WERI-Rb-1 (cell line): ENCODE results near the gene TREH.

Experiments used
- DNase-seq: peaks from one replicate; pipeline ENCODE4 v3.0.0-alpha.2; 2020
- H3K27ac ChIP-seq: fragments of 250-450 bp; sonication (Bioruptor Pico); 2 replicates; pipeline ENCODE4 v1.5.1; 2020; ENCODE audit warnings: mild to moderate bottlenecking, moderate library complexity
- H3K27me3 ChIP-seq: fragments of 250-450 bp; sonication (Bioruptor Pico); 2 replicates; pipeline ENCODE4 v1.5.1; 2021; ENCODE audit warnings: mild to moderate bottlenecking, low read depth, moderate library complexity; ENCODE audit not compliant: insufficient read depth, severe bottlenecking
- H3K36me3 ChIP-seq: fragments of 250-450 bp; sonication (Bioruptor Pico); 2 replicates; pipeline ENCODE4 v1.5.1; 2020; ENCODE audit warnings: mild to moderate bottlenecking, moderate library complexity
- H3K4me3 ChIP-seq: 2 replicates; pipeline ENCODE4 v1.5.1; 2011; ENCODE audit warnings: low read depth, mild to moderate bottlenecking, control low read depth, low read length
- H3K9me3 ChIP-seq: fragments of 250-450 bp; sonication (Bioruptor Pico); 2 replicates; pipeline ENCODE4 v1.5.1; 2021; ENCODE audit warnings: mild to moderate bottlenecking, moderate library complexity; ENCODE audit not compliant: severe bottlenecking
- CTCF ChIP-seq: IDR thresholded peaks from 2 replicates; pipeline ENCODE4 v1.5.1; 2011; ENCODE audit warnings: low read depth, mild to moderate bottlenecking, control low read depth, inconsistent platforms, low read length

Gene TREH

DNA sequence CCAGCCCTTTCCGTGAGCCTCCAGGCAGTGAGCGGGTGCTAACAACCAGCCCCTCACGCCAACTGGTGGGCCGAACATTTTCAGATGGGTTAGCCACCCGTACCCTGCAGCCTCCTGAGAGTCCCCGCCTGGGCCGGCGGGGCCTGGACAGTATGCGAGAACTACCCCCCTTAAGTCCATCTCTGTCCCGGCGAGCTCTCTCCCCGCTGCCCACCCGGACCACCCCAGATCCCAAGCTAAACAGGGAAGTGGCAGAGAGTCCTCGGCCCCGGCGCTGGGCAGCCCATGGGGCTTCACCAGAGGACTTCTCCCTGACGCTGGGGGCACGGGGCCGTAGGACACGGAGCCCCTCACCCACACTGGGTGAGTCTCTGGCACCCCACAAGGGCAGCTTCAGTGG lies 51.4 kb downstream of the TREH start:
- no peak for TF ChIP-seq CTCF
- H3K27me3 ChIP-seq: no peaks in the 10 kb centered on the region
- H3K4me3 ChIP-seq: no peak overlapping the region
- H3K9me3 ChIP-seq: no peaks in the 10 kb centered on the region
- DNase-seq: no peak
- H3K27ac ChIP-seq: no peak overlapping the region
- peaks cover 34% of the 10 kb centered on the region for H3K36me3 ChIP-seq

DNA sequence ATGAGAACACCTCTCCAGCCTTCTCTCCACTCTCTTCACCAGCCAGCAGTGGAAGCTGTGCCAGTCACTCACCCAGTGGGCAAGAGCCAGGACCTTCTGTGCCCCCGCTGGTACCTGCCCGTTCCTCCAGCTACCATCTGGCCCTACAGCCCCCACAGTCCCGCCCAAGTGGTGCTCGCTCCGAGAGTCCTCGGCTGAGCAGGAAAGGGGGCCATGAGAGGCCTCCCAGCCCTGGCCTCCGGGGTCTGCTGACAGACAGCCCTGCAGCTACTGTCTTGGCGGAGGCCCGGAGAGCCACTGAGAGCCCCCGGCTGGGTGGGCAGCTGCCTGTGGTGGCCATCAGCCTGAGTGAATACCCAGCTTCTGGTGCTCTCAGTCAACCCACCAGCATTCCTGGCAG lies 51.9 kb downstream of the TREH start:
- Histone ChIP-seq H3K4me3 (no peak overlapping the region), H3K27ac (no peak overlapping the region), H3K36me3 (peaks cover 34% of the 10 kb centered on the region), H3K27me3 (no peaks in the 10 kb centered on the region), H3K9me3 (no peaks in the 10 kb centered on the region)
- TF ChIP-seq CTCF: no peak
- DNase-seq: no peak

- DNase-seq: no peak
- no peak for TF ChIP-seq CTCF
- H3K27me3 ChIP-seq: no peaks in the 10 kb centered on the region
- no peak overlapping the region for H3K4me3 ChIP-seq
- no peaks in the 10 kb centered on the region for H3K9me3 ChIP-seq
- H3K36me3 ChIP-seq: peaks cover 30% of the 10 kb centered on the region
- no peak overlapping the region for H3K27ac ChIP-seq
These were observed 53.5 kb downstream of the TREH start for GRCh38 chr11:118625976-118626375.

DNA sequence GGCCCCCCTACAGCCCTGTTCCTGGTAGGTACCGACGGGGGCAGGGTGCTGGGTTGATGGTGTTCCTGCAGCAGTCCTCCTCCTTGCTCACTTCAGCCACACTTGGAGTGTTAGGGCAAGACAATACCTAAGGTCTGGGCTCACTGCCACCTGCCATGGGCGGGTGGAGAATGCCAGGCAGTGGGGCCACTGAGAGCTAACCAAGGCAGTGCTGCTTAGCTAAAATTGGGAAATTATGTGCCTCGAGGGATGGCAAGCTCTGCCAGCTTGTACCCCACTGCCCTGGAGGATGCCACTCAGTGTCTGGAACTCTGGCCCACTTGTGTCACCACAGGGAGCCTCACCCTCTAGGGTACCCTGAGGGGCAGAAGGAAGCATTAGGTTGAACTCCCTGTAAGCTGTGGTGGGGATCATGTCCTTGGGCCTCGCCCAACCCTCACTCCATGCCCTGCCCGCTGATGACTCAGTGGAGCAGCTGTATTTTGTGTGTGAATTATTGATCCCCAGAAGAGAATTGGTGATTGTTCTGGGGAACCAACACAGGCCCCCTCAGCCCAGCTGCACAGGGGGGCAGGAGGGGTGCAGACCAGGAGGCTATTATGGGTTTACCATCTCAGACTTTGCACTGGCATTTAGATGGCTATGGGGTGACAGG lies 54.3 kb downstream of the TREH start:
- no peak for DNase-seq
- Histone ChIP-seq H3K9me3 (no peaks in the 10 kb centered on the region), H3K36me3 (peaks cover 30% of the 10 kb centered on the region), H3K4me3 (no peak overlapping the region), H3K27me3 (no peaks in the 10 kb centered on the region), H3K27ac (no peak overlapping the region)
- TF ChIP-seq CTCF: no peak

DNA sequence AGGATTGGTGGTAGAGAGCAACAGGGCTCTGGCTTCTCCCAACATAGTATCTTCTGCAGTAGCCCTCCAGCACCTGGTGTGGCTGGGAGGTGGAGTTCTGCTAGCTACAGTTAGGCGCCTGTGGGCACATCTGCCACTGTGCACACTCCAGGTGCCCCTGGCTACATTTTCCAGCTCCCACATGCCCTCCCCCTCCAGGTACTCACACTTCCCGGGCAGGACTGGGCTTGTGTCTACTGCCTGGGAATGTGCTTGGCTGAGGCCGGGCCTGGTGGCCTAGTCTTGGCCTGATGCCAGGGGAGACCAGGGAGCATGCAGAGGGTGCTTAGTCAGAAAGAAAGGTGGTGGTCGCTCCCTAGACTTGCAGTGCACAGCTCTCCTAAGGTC lies 56.2 kb downstream of the TREH start:
- Histone ChIP-seq H3K27me3 (no peaks in the 10 kb centered on the region), H3K36me3 (peaks cover 23% of the 10 kb centered on the region), H3K27ac (no peak overlapping the region), H3K4me3 (no peak overlapping the region), H3K9me3 (no peaks in the 10 kb centered on the region)
- TF ChIP-seq CTCF: no peak
- DNase-seq: no peak
